Measurements from ENCODE around the gene SRC.

GRCh38 chr20:37404461-37404890, 58.5 kb downstream of the SRC start:
- TF ChIP-seq CTCF (IDR thresholded peaks at IDR 0.05 in 4 of 5, conservative IDR thresholded peaks at IDR 0.05 in 1 of 5) (no peak), POLR2A (IDR thresholded peaks at IDR 0.05) (no peak)

All from gastrocnemius medialis (tissue), 4 donors.